ENCODE data around the gene PRKCH. TPM values are rescaled to one million over a fixed set of nuclear protein-coding genes. Genes with fewer than 3 reads are reported as not detected.

PRKCH gene
- total and polyA plus RNA-seq, 3 donors from 2014 or later, result 15.0 to 26.8 (median 25.4) TPM

DNA sequence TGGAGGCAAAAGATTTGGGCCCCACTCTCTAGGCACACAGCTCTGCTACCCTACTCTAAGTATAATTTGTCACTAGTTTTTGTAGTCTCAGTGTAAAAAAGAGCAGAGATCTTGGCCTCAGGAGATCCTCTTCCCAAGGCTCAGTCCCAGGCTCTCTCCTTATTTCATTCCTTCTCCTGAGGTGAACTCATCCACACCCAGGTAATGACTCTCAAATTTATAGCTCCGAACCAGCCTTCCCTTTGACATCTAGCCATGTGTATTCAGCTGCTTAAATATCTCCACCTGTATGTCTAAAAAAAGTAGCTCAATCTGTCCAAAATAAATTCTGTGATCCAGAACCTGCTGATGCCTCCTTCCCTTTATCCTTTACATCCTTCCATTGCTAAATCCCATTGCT is 200.4 kb downstream of the PRKCH start:
- Histone ChIP-seq H3K27ac (no peak overlapping the region), H3K4me1 (peaks cover 34% of the 10 kb centered on the region), H3K9me3 (no peaks in the 10 kb centered on the region), H3K36me3 (ENCODE audit: low read depth, missing control alignments) (no peaks in the 10 kb centered on the region), H3K4me3 (no peak overlapping the region), H3K27me3 (no peaks in the 10 kb centered on the region)
- WGBS, 2 donors, result 94 to 100% methylated on average over 1 of the region's 1 CpG
- DNase-seq, result no peak
- intact Hi-C loops (cut with DNase I; ENCODE audit: low total_unique reads), result no loop called here
- no peak for TF ChIP-seq POLR2A (IDR thresholded peaks at IDR 0.05)
- TF ChIP-seq, protein P1, sequence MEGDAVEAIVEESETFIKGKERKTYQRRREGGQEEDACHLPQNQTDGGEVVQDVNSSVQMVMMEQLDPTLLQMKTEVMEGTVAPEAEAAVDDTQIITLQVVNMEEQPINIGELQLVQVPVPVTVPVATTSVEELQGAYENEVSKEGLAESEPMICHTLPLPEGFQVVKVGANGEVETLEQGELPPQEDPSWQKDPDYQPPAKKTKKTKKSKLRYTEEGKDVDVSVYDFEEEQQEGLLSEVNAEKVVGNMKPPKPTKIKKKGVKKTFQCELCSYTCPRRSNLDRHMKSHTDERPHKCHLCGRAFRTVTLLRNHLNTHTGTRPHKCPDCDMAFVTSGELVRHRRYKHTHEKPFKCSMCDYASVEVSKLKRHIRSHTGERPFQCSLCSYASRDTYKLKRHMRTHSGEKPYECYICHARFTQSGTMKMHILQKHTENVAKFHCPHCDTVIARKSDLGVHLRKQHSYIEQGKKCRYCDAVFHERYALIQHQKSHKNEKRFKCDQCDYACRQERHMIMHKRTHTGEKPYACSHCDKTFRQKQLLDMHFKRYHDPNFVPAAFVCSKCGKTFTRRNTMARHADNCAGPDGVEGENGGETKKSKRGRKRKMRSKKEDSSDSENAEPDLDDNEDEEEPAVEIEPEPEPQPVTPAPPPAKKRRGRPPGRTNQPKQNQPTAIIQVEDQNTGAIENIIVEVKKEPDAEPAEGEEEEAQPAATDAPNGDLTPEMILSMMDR (IDR thresholded peaks at IDR 0.05), result no peak

GRCh38 chr14:61523751-61524150 is 202.4 kb downstream of the PRKCH start:
- Histone ChIP-seq H3K9me3 (no peaks in the 10 kb centered on the region), H3K4me3 (no peak overlapping the region), H3K36me3 (ENCODE audit: low read depth, missing control alignments) (no peaks in the 10 kb centered on the region), H3K4me1 (peaks cover 40% of the 10 kb centered on the region), H3K27me3 (no peaks in the 10 kb centered on the region), H3K27ac (peak overlapping the region in 1 of 2 donors; percentile 89)
- DNase-seq, result no peak
- 60 to 64% methylated on average over 5 of the region's 5 CpGs for WGBS, 2 donors
- TF ChIP-seq, protein P1 (IDR thresholded peaks at IDR 0.05), result no peak
- no peak for TF ChIP-seq POLR2A (IDR thresholded peaks at IDR 0.05)
- intact Hi-C loops (cut with DNase I; ENCODE audit: low total_unique reads), result no loop called here

DNA sequence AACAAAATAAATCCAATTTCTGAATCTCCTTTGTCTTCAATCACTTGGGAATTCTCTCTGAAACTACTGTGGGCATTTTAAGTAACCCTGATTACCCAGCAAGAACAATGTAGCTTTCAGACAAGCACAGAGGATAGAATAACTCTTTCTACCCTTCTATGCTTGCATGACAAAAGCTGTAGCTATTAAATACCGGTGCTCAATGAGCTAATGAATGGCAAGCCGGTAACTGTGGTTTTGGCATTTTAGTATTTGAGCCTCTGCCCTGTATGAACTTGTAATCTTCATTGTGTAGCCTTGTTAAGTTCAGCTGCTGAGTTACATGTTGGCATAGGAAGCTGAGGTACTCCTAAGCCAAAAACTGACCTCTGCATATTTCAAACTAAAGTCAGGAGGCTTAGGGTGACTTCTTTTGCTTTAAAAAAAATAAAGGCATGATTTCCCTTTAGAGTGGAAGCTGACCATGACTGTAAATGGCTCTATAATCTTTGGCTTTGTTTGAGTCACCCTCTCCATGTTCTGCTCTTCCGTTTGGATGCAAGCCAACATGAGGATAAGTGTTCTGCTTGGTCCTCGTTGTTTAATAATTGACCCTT is 202.9 kb downstream of the PRKCH start:
- WGBS, 2 donors, result 35 to 49% methylated on average over 4 of the region's 4 CpGs
- no peak for DNase-seq
- Histone ChIP-seq H3K27me3 (no peaks in the 10 kb centered on the region), H3K4me3 (no peak overlapping the region), H3K9me3 (no peaks in the 10 kb centered on the region), H3K27ac (peak overlapping the region; percentile 47 to 89), H3K4me1 (peaks cover 40% of the 10 kb centered on the region), H3K36me3 (ENCODE audit: low read depth, missing control alignments) (no peaks in the 10 kb centered on the region)
- TF ChIP-seq, protein P1 (IDR thresholded peaks at IDR 0.05), result no peak
- TF ChIP-seq POLR2A (IDR thresholded peaks at IDR 0.05), result no peak
- intact Hi-C loops (cut with DNase I; ENCODE audit: low total_unique reads), result no loop called here

DNA sequence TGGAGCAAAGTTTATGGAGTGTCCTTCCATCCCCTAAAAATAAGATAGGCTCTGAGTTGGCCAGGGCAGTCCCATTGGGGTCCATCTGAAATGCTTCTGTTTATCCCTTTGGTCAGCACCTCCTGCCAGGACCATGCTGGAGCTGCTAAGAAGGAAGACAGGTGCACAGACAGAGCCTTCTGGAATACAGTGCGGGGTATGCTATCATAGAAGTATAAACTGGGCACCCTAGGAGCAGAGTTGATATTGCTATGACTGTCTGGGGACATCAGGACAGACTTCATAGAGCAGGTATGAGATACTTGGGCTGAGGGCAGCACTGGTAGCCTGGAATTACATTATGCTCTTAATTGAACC is 203.5 kb downstream of the PRKCH start:
- no peak overlapping the region for H3K4me3 ChIP-seq
- no peaks in the 10 kb centered on the region for H3K36me3 ChIP-seq (ENCODE audit: low read depth, missing control alignments)
- no peak for DNase-seq
- peak overlapping the region; percentile 47 to 89 for H3K27ac ChIP-seq
- TF ChIP-seq, protein P1 (IDR thresholded peaks at IDR 0.05), result no peak
- TF ChIP-seq POLR2A (IDR thresholded peaks at IDR 0.05), result no peak
- H3K4me1 ChIP-seq, result peaks cover 40% of the 10 kb centered on the region
- no peaks in the 10 kb centered on the region for H3K9me3 ChIP-seq
- H3K27me3 ChIP-seq, result no peaks in the 10 kb centered on the region
- intact Hi-C loops (cut with DNase I; ENCODE audit: low total_unique reads), result loop anchor here (5.0 kb wide), 1 partner anchor 58 kb away; no protein-coding TSS in a partner anchor
- WGBS, 2 donors, result 92 to 95% methylated on average over 1 of the region's 1 CpG
